Measurements from ENCODE around the gene CPNE8. TPM values are rescaled to one million over a fixed set of nuclear protein-coding genes. Genes with fewer than 3 reads are reported as not detected.

The CPNE8 gene
- total and polyA plus RNA-seq, 2 of the 4 experiments (the other 2 are of a cell fraction) = not detected

DNA sequence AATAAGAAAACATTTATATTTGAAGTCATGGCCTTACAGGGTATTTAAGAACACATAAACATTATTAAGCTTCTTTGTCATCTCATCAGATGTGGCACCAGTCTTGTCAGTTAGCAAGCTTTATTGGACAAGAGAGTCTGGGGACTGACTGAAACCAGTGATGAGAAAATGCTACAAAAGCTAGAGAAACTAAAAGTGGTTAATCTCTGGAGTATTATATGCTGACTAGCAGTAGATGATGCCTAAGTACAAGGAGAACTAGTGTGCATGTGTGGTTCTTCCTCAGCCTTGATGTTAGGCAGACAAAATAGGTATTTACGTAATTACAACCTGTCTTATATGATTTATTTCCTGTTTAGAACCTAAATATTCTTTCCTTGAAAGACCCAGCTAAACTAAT lies 176.5 kb downstream of the CPNE8 start:
- Histone ChIP-seq H2BK15ac (ENCODE audit: low read depth, low read length) (no peak overlapping the region), H3K23ac (ENCODE audit: low read depth, low read length) (no peak overlapping the region), H3K79me1 (ENCODE audit: low read depth in 1 of 2, low read length in 2 of 2) (no peaks in the 10 kb centered on the region), H3K36me3 (ENCODE audit: control insufficient read depth, insufficient read depth, low read length) (no peaks in the 10 kb centered on the region), H3K4me3 (ENCODE audit: insufficient read depth, low read depth, low read length) (no peak overlapping the region), H4K8ac (ENCODE audit: low read depth in 2 of 2, low read length in 2 of 2) (no peak overlapping the region), H4K20me1 (ENCODE audit: insufficient read depth, low read length) (no peaks in the 10 kb centered on the region), H2AFZ (replicated peaks; ENCODE audit: low read length, poor library complexity) (no peak overlapping the region), H4K91ac (ENCODE audit: insufficient read depth, low read depth, low read length) (no peak overlapping the region), H3K27me3 (ENCODE audit: control insufficient read depth, insufficient read depth, low read length) (no peaks in the 10 kb centered on the region), H3K4me2 (ENCODE audit: low read depth, low read length) (no peak overlapping the region), H3K56ac (ENCODE audit: extremely low read depth, insufficient read depth, low read length) (no peak overlapping the region), H3K4me1 (ENCODE audit: control insufficient read depth, insufficient read depth, low read length) (no peaks in the 10 kb centered on the region), H3K4ac (ENCODE audit: low read depth, low read length) (no peak overlapping the region), H3K9me1 (ENCODE audit: insufficient read depth, low read length) (no peaks in the 10 kb centered on the region), H2AK9ac (replicated peaks; ENCODE audit: low read depth, low read length, poor library complexity) (no peak overlapping the region), H4K5ac (ENCODE audit: low read depth, low read length) (no peak overlapping the region), H2BK20ac (ENCODE audit: low read depth, low read length) (no peak overlapping the region), H3K9ac (ENCODE audit: low read depth, low read length) (no peak overlapping the region), H2AK5ac (ENCODE audit: low read depth, low read length) (no peak overlapping the region), H3K9me3 (ENCODE audit: control insufficient read depth, insufficient read depth, low read length) (peaks cover 5% of the 10 kb centered on the region; the same call in 1 of the 2 replicates), H2BK5ac (ENCODE audit: low read depth, low read length, poor library complexity, severe bottlenecking) (no peak overlapping the region), H2BK120ac (ENCODE audit: low read depth, low read length) (no peak overlapping the region), H3K18ac (ENCODE audit: low read depth, low read length) (no peak overlapping the region), H3K14ac (replicated peaks; ENCODE audit: low read depth, low read length) (no peak overlapping the region), H3K27ac (ENCODE audit: insufficient read depth, low read length) (no peak overlapping the region)
- DNase-seq (no peak), ATAC-seq (ENCODE audit: low read depth) (no peak)
- POLR2A ChIA-PET (ENCODE audit: unreplicated experiment) = no interaction called here
- intact Hi-C loops (cut with micrococcal nuclease) (no loop called here), in situ Hi-C loops (cut with MboI; ENCODE audit: low sequenced_read_pairs) (no loop called here), dilution Hi-C loops (cut with HindIII; ENCODE audit: low sequenced_read_pairs, unreplicated experiment) (no loop called here)
- TF ChIP-seq RFX5 (IDR thresholded peaks at IDR 0.05; ENCODE audit: low read depth, low read length) (no peak), BHLHE40 (IDR thresholded peaks at IDR 0.05; ENCODE audit: low read depth, low read length) (no peak), RAD21 (IDR thresholded peaks at IDR 0.05; ENCODE audit: low read length) (no peak), POLR2A (IDR thresholded peaks at IDR 0.05; ENCODE audit: low read depth, low read length) (no peak), SMC3 (IDR thresholded peaks at IDR 0.05; ENCODE audit: low read depth, low read length) (no peak)
- TF ChIP-seq, protein P1, sequence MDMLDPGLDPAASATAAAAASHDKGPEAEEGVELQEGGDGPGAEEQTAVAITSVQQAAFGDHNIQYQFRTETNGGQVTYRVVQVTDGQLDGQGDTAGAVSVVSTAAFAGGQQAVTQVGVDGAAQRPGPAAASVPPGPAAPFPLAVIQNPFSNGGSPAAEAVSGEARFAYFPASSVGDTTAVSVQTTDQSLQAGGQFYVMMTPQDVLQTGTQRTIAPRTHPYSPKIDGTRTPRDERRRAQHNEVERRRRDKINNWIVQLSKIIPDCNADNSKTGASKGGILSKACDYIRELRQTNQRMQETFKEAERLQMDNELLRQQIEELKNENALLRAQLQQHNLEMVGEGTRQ (IDR thresholded peaks at IDR 0.05; ENCODE audit: low read depth, low read length) = no peak
- TF ChIP-seq, protein P2, sequence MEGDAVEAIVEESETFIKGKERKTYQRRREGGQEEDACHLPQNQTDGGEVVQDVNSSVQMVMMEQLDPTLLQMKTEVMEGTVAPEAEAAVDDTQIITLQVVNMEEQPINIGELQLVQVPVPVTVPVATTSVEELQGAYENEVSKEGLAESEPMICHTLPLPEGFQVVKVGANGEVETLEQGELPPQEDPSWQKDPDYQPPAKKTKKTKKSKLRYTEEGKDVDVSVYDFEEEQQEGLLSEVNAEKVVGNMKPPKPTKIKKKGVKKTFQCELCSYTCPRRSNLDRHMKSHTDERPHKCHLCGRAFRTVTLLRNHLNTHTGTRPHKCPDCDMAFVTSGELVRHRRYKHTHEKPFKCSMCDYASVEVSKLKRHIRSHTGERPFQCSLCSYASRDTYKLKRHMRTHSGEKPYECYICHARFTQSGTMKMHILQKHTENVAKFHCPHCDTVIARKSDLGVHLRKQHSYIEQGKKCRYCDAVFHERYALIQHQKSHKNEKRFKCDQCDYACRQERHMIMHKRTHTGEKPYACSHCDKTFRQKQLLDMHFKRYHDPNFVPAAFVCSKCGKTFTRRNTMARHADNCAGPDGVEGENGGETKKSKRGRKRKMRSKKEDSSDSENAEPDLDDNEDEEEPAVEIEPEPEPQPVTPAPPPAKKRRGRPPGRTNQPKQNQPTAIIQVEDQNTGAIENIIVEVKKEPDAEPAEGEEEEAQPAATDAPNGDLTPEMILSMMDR (conservative IDR thresholded peaks at IDR 0.05; ENCODE audit: low read depth, low read length) = no peak
- TF ChIP-seq, protein P3, sequence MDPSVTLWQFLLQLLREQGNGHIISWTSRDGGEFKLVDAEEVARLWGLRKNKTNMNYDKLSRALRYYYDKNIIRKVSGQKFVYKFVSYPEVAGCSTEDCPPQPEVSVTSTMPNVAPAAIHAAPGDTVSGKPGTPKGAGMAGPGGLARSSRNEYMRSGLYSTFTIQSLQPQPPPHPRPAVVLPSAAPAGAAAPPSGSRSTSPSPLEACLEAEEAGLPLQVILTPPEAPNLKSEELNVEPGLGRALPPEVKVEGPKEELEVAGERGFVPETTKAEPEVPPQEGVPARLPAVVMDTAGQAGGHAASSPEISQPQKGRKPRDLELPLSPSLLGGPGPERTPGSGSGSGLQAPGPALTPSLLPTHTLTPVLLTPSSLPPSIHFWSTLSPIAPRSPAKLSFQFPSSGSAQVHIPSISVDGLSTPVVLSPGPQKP (IDR thresholded peaks at IDR 0.05; ENCODE audit: borderline replicate concordance, low read depth, low read length) = no peak
- CTCF ChIA-PET = no interaction called here
- WGBS, 2 experiments (ENCODE audit: extremely low coverage in 2 of 2, insufficient read length in 1 of 2) = no CpG with 5 or more reads among the region's 1 CpG
- BruUV-seq (replicated peaks) = no TSS peak
